Measurements from ENCODE around the gene PDE8A.

DNA sequence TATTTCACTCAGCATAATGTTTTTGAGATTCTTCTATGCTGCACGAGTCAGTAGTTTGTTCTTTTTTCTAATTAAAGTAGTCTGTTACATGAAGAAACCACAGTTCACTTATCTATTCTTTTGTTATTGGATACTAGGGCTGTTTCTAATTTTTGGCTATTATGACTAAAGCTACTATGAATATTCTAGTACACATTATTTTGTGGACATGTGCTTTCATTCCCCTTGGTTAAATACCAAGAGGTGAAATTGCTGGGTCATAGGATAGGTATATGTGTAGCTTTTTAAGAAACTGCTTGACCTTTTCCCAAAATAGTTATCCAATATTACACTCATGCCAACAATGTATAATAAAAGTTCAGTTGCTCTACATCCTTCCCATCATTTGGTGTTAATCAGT is 8.9 kb downstream of the PDE8A start:
- TF ChIP-seq, protein P1, sequence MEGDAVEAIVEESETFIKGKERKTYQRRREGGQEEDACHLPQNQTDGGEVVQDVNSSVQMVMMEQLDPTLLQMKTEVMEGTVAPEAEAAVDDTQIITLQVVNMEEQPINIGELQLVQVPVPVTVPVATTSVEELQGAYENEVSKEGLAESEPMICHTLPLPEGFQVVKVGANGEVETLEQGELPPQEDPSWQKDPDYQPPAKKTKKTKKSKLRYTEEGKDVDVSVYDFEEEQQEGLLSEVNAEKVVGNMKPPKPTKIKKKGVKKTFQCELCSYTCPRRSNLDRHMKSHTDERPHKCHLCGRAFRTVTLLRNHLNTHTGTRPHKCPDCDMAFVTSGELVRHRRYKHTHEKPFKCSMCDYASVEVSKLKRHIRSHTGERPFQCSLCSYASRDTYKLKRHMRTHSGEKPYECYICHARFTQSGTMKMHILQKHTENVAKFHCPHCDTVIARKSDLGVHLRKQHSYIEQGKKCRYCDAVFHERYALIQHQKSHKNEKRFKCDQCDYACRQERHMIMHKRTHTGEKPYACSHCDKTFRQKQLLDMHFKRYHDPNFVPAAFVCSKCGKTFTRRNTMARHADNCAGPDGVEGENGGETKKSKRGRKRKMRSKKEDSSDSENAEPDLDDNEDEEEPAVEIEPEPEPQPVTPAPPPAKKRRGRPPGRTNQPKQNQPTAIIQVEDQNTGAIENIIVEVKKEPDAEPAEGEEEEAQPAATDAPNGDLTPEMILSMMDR (IDR thresholded peaks at IDR 0.05): no peak
- no peak for TF ChIP-seq POLR2A (IDR thresholded peaks at IDR 0.05)
